C4-2B (cell line): ENCODE data around the gene TMEM143.

Source experiments
- CTCF ChIP-seq: fragments of 450-650 bp; conservative IDR thresholded peaks from 2 replicates; pipeline ENCODE4 v1.5.1; 2017; ENCODE audit warnings: mild to moderate bottlenecking
- ZFX ChIP-seq: fragments of 450-650 bp; IDR thresholded peaks from 2 replicates; pipeline ENCODE4 v1.6.1; 2017

GRCh38 chr19:48284896-48285295 lies 78.8 kb downstream of the TMEM143 start:
- TF ChIP-seq CTCF: no peak
- TF ChIP-seq ZFX: no peak
